HG02884 (cell line): ENCODE measurements around the gene CD79A.

Source experiments
- ATAC-seq: cut with Tn5 transposase; IDR thresholded peaks from one replicate; pipeline ENCODE4 v1.9.1; 2021; ENCODE audit warnings: mild to moderate bottlenecking, moderate library complexity; ENCODE audit not compliant: unreplicated experiment

The CD79A gene

DNA sequence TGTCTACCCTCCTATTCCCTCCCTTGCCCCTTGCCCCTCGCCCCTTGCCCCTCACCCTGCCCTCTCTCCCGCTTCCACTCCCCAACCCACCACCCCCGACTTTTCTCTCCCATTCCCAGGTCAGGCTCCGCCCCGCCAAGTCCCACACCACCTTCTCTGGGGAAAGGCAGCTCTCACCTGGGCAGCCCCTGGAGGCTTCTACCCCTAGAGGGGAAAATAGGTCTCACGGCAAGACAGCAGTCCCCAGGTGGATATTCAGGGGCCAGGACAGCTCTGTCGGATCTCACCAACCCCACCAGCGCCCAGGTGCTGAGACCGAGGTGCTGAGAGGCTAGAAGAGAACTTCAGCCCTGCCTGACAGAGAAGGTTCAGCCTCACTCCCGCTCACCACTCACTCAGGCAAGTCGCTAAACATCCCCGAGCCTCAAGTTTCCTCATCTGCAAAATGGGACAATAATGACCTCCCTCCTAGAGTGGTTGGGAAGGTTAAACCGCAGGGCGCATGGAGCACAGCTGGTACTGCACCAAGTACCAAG, 52.5 kb downstream of the CD79A start:
- ATAC-seq: no peak

DNA sequence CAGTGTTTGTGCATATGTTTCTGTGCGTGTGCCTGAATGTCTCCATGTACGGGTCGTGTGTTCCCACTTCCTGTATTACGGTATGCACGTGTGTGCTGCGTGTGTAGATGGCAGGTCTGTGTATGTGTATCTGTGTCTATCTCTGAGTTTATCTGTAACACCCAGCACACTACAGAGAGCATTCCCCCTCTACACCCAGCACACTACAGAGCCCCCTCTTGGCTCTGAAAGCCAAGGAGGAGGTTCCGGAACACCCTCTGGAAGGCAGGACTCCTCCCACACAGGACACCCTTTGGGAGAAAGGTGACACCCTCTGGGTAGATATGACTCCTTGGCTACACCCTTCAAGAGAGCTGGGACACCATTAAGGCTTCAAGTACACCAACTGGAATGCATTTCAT, 53.2 kb downstream of the CD79A start:
- no peak for ATAC-seq
